Measurements from ENCODE around the gene AGAP1.

AGAP1 gene

GRCh38 chr2:235690809-235691450, 197.1 kb downstream of the AGAP1 start:
- no peak for DNase-seq (ENCODE audit: low read depth)

GRCh38 chr2:235692076-235692475, 198.2 kb downstream of the AGAP1 start:
- DNase-seq (ENCODE audit: low read depth) = no peak

GRCh38 chr2:235692671-235693171, 198.9 kb downstream of the AGAP1 start:
- DNase-seq (ENCODE audit: low read depth) = no peak

GRCh38 chr2:235693279-235693678, 199.4 kb downstream of the AGAP1 start:
- DNase-seq (ENCODE audit: low read depth) = no peak

GRCh38 chr2:235694721-235695601, 201.1 kb downstream of the AGAP1 start:
- DNase-seq (ENCODE audit: low read depth) = no peak

- DNase-seq (ENCODE audit: low read depth) = no peak
These were observed 201.7 kb downstream of the AGAP1 start for GRCh38 chr2:235695602-235695895.

- no peak for DNase-seq (ENCODE audit: low read depth)
These were observed 203.2 kb downstream of the AGAP1 start for GRCh38 chr2:235697041-235697440.

GRCh38 chr2:235698028-235698427, 204.2 kb downstream of the AGAP1 start:
- DNase-seq (ENCODE audit: low read depth) = no peak

- DNase-seq (ENCODE audit: low read depth) = no peak
These were observed 204.6 kb downstream of the AGAP1 start for GRCh38 chr2:235698491-235698890.

- no peak for DNase-seq (ENCODE audit: low read depth)
These were observed 205.7 kb downstream of the AGAP1 start for GRCh38 chr2:235699576-235699975.

GRCh38 chr2:235701206-235701981, 207.6 kb downstream of the AGAP1 start:
- no peak for DNase-seq (ENCODE audit: low read depth)

- no peak for DNase-seq (ENCODE audit: low read depth)
These were observed 208.3 kb downstream of the AGAP1 start for GRCh38 chr2:235702186-235702585.

GRCh38 chr2:235703711-235704295, 210.0 kb downstream of the AGAP1 start:
- DNase-seq (ENCODE audit: low read depth) = no peak

- DNase-seq (ENCODE audit: low read depth) = no peak
These were observed 211.5 kb downstream of the AGAP1 start for GRCh38 chr2:235705296-235705695.

GRCh38 chr2:235706506-235706905, 212.7 kb downstream of the AGAP1 start:
- DNase-seq (ENCODE audit: low read depth) = no peak

- no peak for DNase-seq (ENCODE audit: low read depth)
These were observed 213.7 kb downstream of the AGAP1 start for GRCh38 chr2:235707411-235708096.

GRCh38 chr2:235709124-235709813, 215.4 kb downstream of the AGAP1 start:
- no peak for DNase-seq (ENCODE audit: low read depth)

GRCh38 chr2:235709969-235710879, 216.4 kb downstream of the AGAP1 start:
- no peak for DNase-seq (ENCODE audit: low read depth)

GRCh38 chr2:235710933-235711332, 217.1 kb downstream of the AGAP1 start:
- no peak for DNase-seq (ENCODE audit: low read depth)

- no peak for DNase-seq (ENCODE audit: low read depth)
These were observed 217.7 kb downstream of the AGAP1 start for GRCh38 chr2:235711527-235711926.

All from stromal cell of bone marrow (primary cell).